WTC11 (cell line): ENCODE data around the gene ARFIP1. TPM values are rescaled to one million over a fixed set of nuclear protein-coding genes. Genes with fewer than 3 reads are reported as not detected.
A peak's percentile ranks its signal among the peaks of the same experiment; 100 is the strongest.

Source experiments
- ATAC-seq: fragments of 200-7000 bp; cut with Tn5 transposase; 2 replicates; pipeline ENCODE4 v1.10.0; 2021; ENCODE audit warnings: mild to moderate bottlenecking, moderate library complexity
- CTCF ChIA-PET: fragments of 300-600 bp; sonication (Branson Sonifier 250); formaldehyde crosslinking; loops from one replicate; lab custom pipeline; 2021; ENCODE audit warnings: antibody characterized with exemption; lab: Charles Lee
- POLR2A ChIA-PET: fragments of 350-600 bp; sonication (Branson Sonifier 250); formaldehyde crosslinking; loops from one replicate; lab custom pipeline; 2021; ENCODE audit warnings: antibody characterized with exemption; lab: Charles Lee
- DNase-seq: peaks from one replicate; pipeline ENCODE4 v3.0.0; 2021; ENCODE audit warnings: low spot score
- H3K27ac Mint-ChIP-seq: 2 replicates; pipeline ENCODE4 v1.8.0; 2021; ENCODE audit warnings: mixed read lengths
- H3K27me3 Mint-ChIP-seq: 2 replicates; pipeline ENCODE4 v1.8.0; 2021; ENCODE audit warnings: low read depth, mild to moderate bottlenecking, moderate library complexity, mixed read lengths
- H3K36me3 Mint-ChIP-seq: 2 replicates; pipeline ENCODE4 v1.8.0; 2021; ENCODE audit warnings: mixed read lengths
- H3K4me1 Mint-ChIP-seq: 2 replicates; pipeline ENCODE4 v1.8.0; 2022; ENCODE audit warnings: mixed read lengths
- H3K4me3 Mint-ChIP-seq: 2 replicates; pipeline ENCODE4 v1.8.0; 2021; ENCODE audit warnings: mild to moderate bottlenecking, moderate library complexity, mixed read lengths
- H3K9me3 Mint-ChIP-seq: 2 replicates; pipeline ENCODE4 v1.8.0; 2021; ENCODE audit warnings: mixed read lengths
- CBFB ChIP-seq: sonication (generic); formaldehyde crosslinking; IDR thresholded peaks from 2 replicates; pipeline ENCODE4 v1.8.1; 2022; ENCODE audit warnings: mild to moderate bottlenecking, low read depth, missing genetic modification reagents
- E2F1 ChIP-seq: sonication (generic); formaldehyde crosslinking; IDR thresholded peaks from 2 replicates; pipeline ENCODE4 v1.8.0; 2022; ENCODE audit warnings: mild to moderate bottlenecking, missing genetic modification reagents
- ESRRA ChIP-seq: sonication (generic); formaldehyde crosslinking; IDR thresholded peaks from 2 replicates; pipeline ENCODE4 v1.8.1; 2022; ENCODE audit warnings: mild to moderate bottlenecking, missing genetic modification reagents, borderline replicate concordance
- FOXP1 ChIP-seq: sonication (generic); formaldehyde crosslinking; IDR thresholded peaks from 2 replicates; pipeline ENCODE4 v1.8.0; 2022; ENCODE audit warnings: missing genetic modification reagents, mild to moderate bottlenecking, moderate library complexity, borderline replicate concordance
- HMGA2 ChIP-seq: fragments of 250-450 bp; sonication (Bioruptor Pico); IDR thresholded peaks from 2 replicates; pipeline ENCODE4 v1.4.0; 2021; ENCODE audit warnings: mild to moderate bottlenecking, moderate library complexity
- HMGXB4 ChIP-seq: sonication (generic); formaldehyde crosslinking; IDR thresholded peaks from 2 replicates; pipeline ENCODE4 v1.8.1; 2023; ENCODE audit warnings: mild to moderate bottlenecking, moderate library complexity, missing genetic modification reagents
- IRF2 ChIP-seq: sonication (generic); formaldehyde crosslinking; IDR thresholded peaks from 2 replicates; pipeline ENCODE4 v1.8.0; 2022; ENCODE audit warnings: low read depth, missing genetic modification reagents, borderline replicate concordance
- MXD4 ChIP-seq: fragments of 250-450 bp; sonication (Bioruptor Pico); IDR thresholded peaks from 2 replicates; pipeline ENCODE4 v1.8.0; 2021; ENCODE audit warnings: mild to moderate bottlenecking, moderate library complexity, borderline replicate concordance
- NFE2L1 ChIP-seq: sonication (generic); formaldehyde crosslinking; IDR thresholded peaks from 2 replicates; pipeline ENCODE4 v1.8.1; 2023; ENCODE audit warnings: missing genetic modification reagents
- NR2C2 ChIP-seq: sonication (generic); formaldehyde crosslinking; IDR thresholded peaks from 2 replicates; pipeline ENCODE4 v1.8.0; 2022; ENCODE audit warnings: mild to moderate bottlenecking, missing genetic modification reagents
- NR3C1 ChIP-seq: sonication (generic); formaldehyde crosslinking; conservative IDR thresholded peaks from 2 replicates; pipeline ENCODE4 v1.8.1; 2023; ENCODE audit warnings: low read depth, mild to moderate bottlenecking, missing genetic modification reagents
- ZNF138 ChIP-seq: sonication (generic); formaldehyde crosslinking; conservative IDR thresholded peaks from 2 replicates; pipeline ENCODE4 v1.8.1; 2022; ENCODE audit warnings: mild to moderate bottlenecking, moderate library complexity, missing genetic modification reagents
- ZNF219 ChIP-seq: sonication (generic); formaldehyde crosslinking; IDR thresholded peaks from 2 replicates; pipeline ENCODE4 v1.8.0; 2023; ENCODE audit warnings: missing genetic modification reagents, mild to moderate bottlenecking, borderline replicate concordance
- ZNF396 ChIP-seq: fragments of 250-450 bp; sonication (Bioruptor Pico); IDR thresholded peaks from 2 replicates; pipeline ENCODE4 v1.8.0; 2021; ENCODE audit warnings: mild to moderate bottlenecking, moderate library complexity, borderline replicate concordance
- total RNA-seq: library from RNA; stranded (reverse); gene quantifications from 3 replicates; pipeline ENCODE4 v1.2.3, GENCODE V29; 2021
- TF ChIP-seq, protein P1 (sequence below): sonication (generic); formaldehyde crosslinking; IDR thresholded peaks from 2 replicates; pipeline ENCODE4 v1.8.1; 2022; ENCODE audit warnings: mild to moderate bottlenecking, moderate library complexity, missing genetic modification reagents
- TF ChIP-seq, protein P2 (sequence below): sonication (generic); formaldehyde crosslinking; IDR thresholded peaks from 2 replicates; pipeline ENCODE4 v1.8.1; 2022; ENCODE audit warnings: missing genetic modification reagents, borderline replicate concordance
- TF ChIP-seq, protein P3 (sequence below): sonication (generic); formaldehyde crosslinking; IDR thresholded peaks from 2 replicates; pipeline ENCODE4 v1.8.0; 2022; ENCODE audit warnings: mild to moderate bottlenecking, missing genetic modification reagents
- TF ChIP-seq, protein P4 (sequence below): fragments of 250-450 bp; sonication (Bioruptor Pico); IDR thresholded peaks from 2 replicates; pipeline ENCODE4 v1.9.0; 2021; ENCODE audit warnings: mild to moderate bottlenecking

The ARFIP1 gene
- total RNA-seq, 1 experiment from 2014 or later, result 35.3 TPM

DNA sequence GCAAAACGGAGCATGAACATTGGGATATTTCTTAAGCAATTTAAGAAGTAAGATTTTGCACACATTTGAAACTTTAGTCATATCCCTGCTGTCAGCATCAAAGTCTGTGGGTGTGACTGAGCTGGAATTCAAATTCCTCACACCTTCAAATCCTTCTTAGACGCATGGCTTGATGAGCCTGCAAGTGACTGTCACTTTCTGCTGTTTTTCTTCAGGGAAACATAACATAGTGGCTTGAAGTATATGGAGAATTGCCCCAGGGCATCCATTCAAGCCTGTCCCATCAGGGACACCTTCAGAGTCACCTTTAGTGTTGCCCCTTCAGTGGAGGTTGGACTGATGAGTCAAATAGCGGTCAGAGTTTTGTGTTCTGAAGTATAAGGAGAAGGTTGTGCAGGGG lies 173.8 kb downstream of the ARFIP1 start:
- DNase-seq (no peak), ATAC-seq (no peak)
- peaks cover 68% of the 10 kb centered on the region for H3K4me1 Mint-ChIP-seq
- H3K4me3 Mint-ChIP-seq, result no peak overlapping the region
- ChIA-PET POLR2A (no interaction called here), CTCF (no interaction called here)
- peaks cover 29% of the 10 kb centered on the region for H3K36me3 Mint-ChIP-seq
- no peak for TF ChIP-seq NFE2L1 (CRISPR knock-in tag)
- TF ChIP-seq, protein P1, sequence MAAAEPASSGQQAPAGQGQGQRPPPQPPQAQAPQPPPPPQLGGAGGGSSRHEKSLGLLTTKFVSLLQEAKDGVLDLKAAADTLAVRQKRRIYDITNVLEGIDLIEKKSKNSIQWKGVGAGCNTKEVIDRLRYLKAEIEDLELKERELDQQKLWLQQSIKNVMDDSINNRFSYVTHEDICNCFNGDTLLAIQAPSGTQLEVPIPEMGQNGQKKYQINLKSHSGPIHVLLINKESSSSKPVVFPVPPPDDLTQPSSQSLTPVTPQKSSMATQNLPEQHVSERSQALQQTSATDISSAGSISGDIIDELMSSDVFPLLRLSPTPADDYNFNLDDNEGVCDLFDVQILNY (CRISPR knock-in tag), result no peak
- TF ChIP-seq, protein P2, sequence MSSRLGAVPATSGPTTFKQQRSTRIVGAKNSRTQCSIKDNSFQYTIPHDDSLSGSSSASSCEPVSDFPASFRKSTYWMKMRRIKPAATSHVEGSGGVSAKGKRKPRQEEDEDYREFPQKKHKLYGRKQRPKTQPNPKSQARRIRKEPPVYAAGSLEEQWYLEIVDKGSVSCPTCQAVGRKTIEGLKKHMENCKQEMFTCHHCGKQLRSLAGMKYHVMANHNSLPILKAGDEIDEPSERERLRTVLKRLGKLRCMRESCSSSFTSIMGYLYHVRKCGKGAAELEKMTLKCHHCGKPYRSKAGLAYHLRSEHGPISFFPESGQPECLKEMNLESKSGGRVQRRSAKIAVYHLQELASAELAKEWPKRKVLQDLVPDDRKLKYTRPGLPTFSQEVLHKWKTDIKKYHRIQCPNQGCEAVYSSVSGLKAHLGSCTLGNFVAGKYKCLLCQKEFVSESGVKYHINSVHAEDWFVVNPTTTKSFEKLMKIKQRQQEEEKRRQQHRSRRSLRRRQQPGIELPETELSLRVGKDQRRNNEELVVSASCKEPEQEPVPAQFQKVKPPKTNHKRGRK (CRISPR knock-in tag), result no peak
- no peak for TF ChIP-seq NR3C1
- no peak for TF ChIP-seq MXD4 (CRISPR knock-in tag)
- TF ChIP-seq, protein P3, sequence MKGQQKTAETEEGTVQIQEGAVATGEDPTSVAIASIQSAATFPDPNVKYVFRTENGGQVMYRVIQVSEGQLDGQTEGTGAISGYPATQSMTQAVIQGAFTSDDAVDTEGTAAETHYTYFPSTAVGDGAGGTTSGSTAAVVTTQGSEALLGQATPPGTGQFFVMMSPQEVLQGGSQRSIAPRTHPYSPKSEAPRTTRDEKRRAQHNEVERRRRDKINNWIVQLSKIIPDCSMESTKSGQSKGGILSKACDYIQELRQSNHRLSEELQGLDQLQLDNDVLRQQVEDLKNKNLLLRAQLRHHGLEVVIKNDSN, result no peak
- no peak for TF ChIP-seq ZNF138 (CRISPR knock-in tag)
- no peak for TF ChIP-seq E2F1 (CRISPR knock-in tag)
- TF ChIP-seq HMGXB4 (CRISPR knock-in tag), result no peak
- no peak for TF ChIP-seq NR2C2 (CRISPR knock-in tag)
- TF ChIP-seq HMGA2, result no peak
- TF ChIP-seq IRF2, result no peak
- TF ChIP-seq, protein P4, sequence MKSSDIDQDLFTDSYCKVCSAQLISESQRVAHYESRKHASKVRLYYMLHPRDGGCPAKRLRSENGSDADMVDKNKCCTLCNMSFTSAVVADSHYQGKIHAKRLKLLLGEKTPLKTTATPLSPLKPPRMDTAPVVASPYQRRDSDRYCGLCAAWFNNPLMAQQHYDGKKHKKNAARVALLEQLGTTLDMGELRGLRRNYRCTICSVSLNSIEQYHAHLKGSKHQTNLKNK, result no peak
- H3K9me3 Mint-ChIP-seq, result no peaks in the 10 kb centered on the region
- H3K27ac Mint-ChIP-seq, result peak overlapping the region; percentile 58; the same call in 1 of the 2 replicates
- H3K27me3 Mint-ChIP-seq, result no peaks in the 10 kb centered on the region

DNA sequence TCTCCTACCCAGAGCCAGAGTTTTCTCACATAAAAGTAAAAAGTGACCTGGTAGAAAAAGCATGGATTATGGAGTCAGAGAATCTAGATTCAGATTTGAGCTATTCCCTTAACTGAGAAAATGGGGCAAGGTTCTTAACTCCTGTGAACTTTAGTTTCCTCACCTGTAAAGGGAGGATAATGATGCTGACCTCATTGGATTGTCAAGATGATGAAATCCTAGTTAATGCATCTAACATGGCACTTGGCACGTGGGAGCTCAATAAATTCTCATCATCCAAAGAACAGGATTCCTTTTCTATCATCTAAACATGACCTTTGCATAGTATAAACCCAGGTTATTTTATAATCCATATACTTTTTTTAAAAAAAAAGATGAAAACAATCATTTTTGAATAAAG lies 175.0 kb downstream of the ARFIP1 start:
- Mint-ChIP-seq H3K4me1 (peaks cover 64% of the 10 kb centered on the region), H3K27me3 (no peaks in the 10 kb centered on the region)
- TF ChIP-seq ZNF219 (CRISPR knock-in tag) (no peak), ESRRA (CRISPR knock-in tag) (no peak), E2F1 (CRISPR knock-in tag) (no peak), FOXP1 (CRISPR knock-in tag) (no peak), ZNF396 (CRISPR knock-in tag) (no peak), CBFB (CRISPR knock-in tag) (no peak)
- TF ChIP-seq, protein P2 (CRISPR knock-in tag), result no peak

More for the DNA sequence above, 175.0 kb downstream of the ARFIP1 start:
- DNase-seq, result no peak
- ChIA-PET POLR2A (no interaction called here), CTCF (interaction anchor here (0.8 kb wide), 1 partner anchor 129 kb away, joined by 4 read pairs; no protein-coding TSS in a partner anchor)
- Mint-ChIP-seq H3K4me3 (no peak overlapping the region), H3K27ac (no peak overlapping the region), H3K9me3 (no peaks in the 10 kb centered on the region), H3K36me3 (peaks cover 29% of the 10 kb centered on the region)
- ATAC-seq, result no peak
